Sigmoid colon (tissue), 7 donors: ENCODE data around the gene ATG4B. TPM values are rescaled to one million over a fixed set of nuclear protein-coding genes. Genes with fewer than 3 reads are reported as not detected.

Experiments used
- DNase-seq: peaks from one replicate; pipeline ENCODE4 v3.0.0-alpha.2; 2019
- H3K27ac ChIP-seq, 4 donors: fragments of 200-600 bp; sonication (generic); one replicate each; pipeline ENCODE4 v1.5.1; 2016 to 2019; ENCODE audit warnings: mild to moderate bottlenecking in 1 of 4
- H3K27me3 ChIP-seq, 3 donors: fragments of 200-600 bp; sonication (generic); one replicate each; pipeline ENCODE4 v1.5.1; 2019; ENCODE audit warnings: mild to moderate bottlenecking in 1 of 3
- H3K36me3 ChIP-seq, 4 donors: fragments of 200-600 bp; sonication (generic); one replicate each; pipeline ENCODE4 v1.5.1; 2016 to 2019
- H3K4me1 ChIP-seq, 4 donors: fragments of 200-600 bp; sonication (generic); one replicate each; pipeline ENCODE4 v1.5.1; 2017 to 2019
- H3K4me3 ChIP-seq, 4 donors: fragments of 200-600 bp; sonication (generic); one replicate each; pipeline ENCODE4 v1.5.1; 2017 to 2019; ENCODE audit warnings: mild to moderate bottlenecking in 2 of 4, moderate library complexity in 1 of 4
- H3K9me3 ChIP-seq, 4 donors: fragments of 200-600 bp in 3 of 4; sonication (generic) in 3 of 4; one replicate each; pipeline versions ENCODE4 v1.5.1 to v1.6.1; 2013 to 2019
- EP300 ChIP-seq, 4 donors: sonication (generic); formaldehyde crosslinking; IDR thresholded peaks; one replicate each; pipeline ENCODE4 v1.6.1; 2017; ENCODE audit warnings: antibody characterized with exemption in 4 of 4
- POLR2A ChIP-seq, 2 donors: fragments of 450-650 bp; IDR thresholded peaks; one replicate each; pipeline ENCODE4 v1.6.1; 2016; ENCODE audit warnings: antibody characterized with exemption in 2 of 2, mild to moderate bottlenecking in 2 of 2, moderate library complexity in 2 of 2
- POLR2AphosphoS5 ChIP-seq, 4 donors: sonication (generic); formaldehyde crosslinking; IDR thresholded peaks; one replicate each; pipeline ENCODE4 v1.6.1; 2017; ENCODE audit warnings: antibody characterized with exemption in 4 of 4
- WGBS, 2 donors: extraction: QIAGEN DNeasy Blood & Tissue Kit; methylation state at CpG; one replicate each; pipeline ENCODE4 v1.1.7; 2013; 5-methylcytosine and 5-hydroxymethylcytosine counted together
- intact Hi-C: fragments of 100-400 bp; cut with DNase I; formaldehyde crosslinking; loops from one replicate; pipeline ENCODE4 v1.15.1; 2023
- polyA plus RNA-seq, 3 donors: library from polyadenylated mRNA; stranded (reverse); fragments of 200-250 nt; gene quantifications; one replicate each; pipeline ENCODE4 v1.2.3, GENCODE V29; 2013
- total RNA-seq, 4 donors: library from RNA; depleted of rRNA; stranded (reverse); fragments of >200 nt; gene quantifications; one replicate each; pipeline ENCODE4 v1.1.0, GENCODE V29; 2016
- TF ChIP-seq, protein P1 (sequence below), 4 experiments: fragments of 450-650 bp in 3 of 4; fragments of 200-600 bp in 1 of 4; IDR thresholded peaks; one replicate each; pipeline ENCODE4 v1.5.1; 2016 to 2019; ENCODE audit warnings: antibody characterized with exemption in 4 of 4, mild to moderate bottlenecking in 3 of 4, moderate library complexity in 2 of 4
- donor health status: healthy with polysubstance abuse.
- donor health status: Bipolar disorder and iron deficiency.
- donor health status: healthy.

Gene ATG4B
- total and polyA plus RNA-seq, 7 donors: 27.6 to 70.7 (median 40.3) TPM

- no peaks in the 10 kb centered on the region for H3K9me3 ChIP-seq
- 85 to 86% methylated on average over 15 of the region's 15 CpGs for WGBS, 2 donors
- TF ChIP-seq, protein P1, sequence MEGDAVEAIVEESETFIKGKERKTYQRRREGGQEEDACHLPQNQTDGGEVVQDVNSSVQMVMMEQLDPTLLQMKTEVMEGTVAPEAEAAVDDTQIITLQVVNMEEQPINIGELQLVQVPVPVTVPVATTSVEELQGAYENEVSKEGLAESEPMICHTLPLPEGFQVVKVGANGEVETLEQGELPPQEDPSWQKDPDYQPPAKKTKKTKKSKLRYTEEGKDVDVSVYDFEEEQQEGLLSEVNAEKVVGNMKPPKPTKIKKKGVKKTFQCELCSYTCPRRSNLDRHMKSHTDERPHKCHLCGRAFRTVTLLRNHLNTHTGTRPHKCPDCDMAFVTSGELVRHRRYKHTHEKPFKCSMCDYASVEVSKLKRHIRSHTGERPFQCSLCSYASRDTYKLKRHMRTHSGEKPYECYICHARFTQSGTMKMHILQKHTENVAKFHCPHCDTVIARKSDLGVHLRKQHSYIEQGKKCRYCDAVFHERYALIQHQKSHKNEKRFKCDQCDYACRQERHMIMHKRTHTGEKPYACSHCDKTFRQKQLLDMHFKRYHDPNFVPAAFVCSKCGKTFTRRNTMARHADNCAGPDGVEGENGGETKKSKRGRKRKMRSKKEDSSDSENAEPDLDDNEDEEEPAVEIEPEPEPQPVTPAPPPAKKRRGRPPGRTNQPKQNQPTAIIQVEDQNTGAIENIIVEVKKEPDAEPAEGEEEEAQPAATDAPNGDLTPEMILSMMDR (IDR thresholded peaks at IDR 0.05): no peak
- TF ChIP-seq POLR2AphosphoS5 (IDR thresholded peaks at IDR 0.05): peak in 1 of 4 donors; percentile 35
- intact Hi-C loops: loop anchor here (5.0 kb wide), 3 partner anchors 46 to 256 kb away; partner anchors contain the start of gene FARP2
- H3K36me3 ChIP-seq: no peaks in the 10 kb centered on the region
- no peaks in the 10 kb centered on the region for H3K27me3 ChIP-seq
- DNase-seq: peak; percentile 62
- peak overlapping the region; percentile 35 to 80 (median 50) for H3K27ac ChIP-seq
- no peak overlapping the region for H3K4me3 ChIP-seq
- peaks cover 0 to 30% (median 23%) of the 10 kb centered on the region in 4 donors for H3K4me1 ChIP-seq
Measured at GRCh38 chr2:241613017-241613780, 24.3 kb upstream of the ATG4B start.

GRCh38 chr2:241615041-241615440, 22.5 kb upstream of the ATG4B start:
- intact Hi-C loops: no loop called here
- no peak for DNase-seq

GRCh38 chr2:241615522-241616052, 21.9 kb upstream of the ATG4B start:
- WGBS, 2 donors: 92 to 96% methylated on average over 16 of the region's 16 CpGs
- no peaks in the 10 kb centered on the region for H3K9me3 ChIP-seq
- H3K4me1 ChIP-seq: peaks cover 0 to 14% (median 10%) of the 10 kb centered on the region in 4 donors

More at GRCh38 chr2:241615041-241615440, 22.5 kb upstream of the ATG4B start:
- no peaks in the 10 kb centered on the region for H3K27me3 ChIP-seq
- peaks cover 0 to 7% (median 0%) of the 10 kb centered on the region in 4 donors for H3K36me3 ChIP-seq
- peaks cover 0 to 17% (median 15%) of the 10 kb centered on the region in 4 donors for H3K4me1 ChIP-seq
- H3K9me3 ChIP-seq: no peaks in the 10 kb centered on the region
- 37 to 78% methylated on average over 11 of the region's 11 CpGs for WGBS, 2 donors
- no peak overlapping the region for H3K27ac ChIP-seq
- H3K4me3 ChIP-seq: no peak overlapping the region
- no peak for TF ChIP-seq EP300 (IDR thresholded peaks at IDR 0.05)
- no peak for TF ChIP-seq POLR2AphosphoS5 (IDR thresholded peaks at IDR 0.05)
- TF ChIP-seq, protein P1 (IDR thresholded peaks at IDR 0.05): no peak
- no peak for TF ChIP-seq POLR2A (IDR thresholded peaks at IDR 0.05)

GRCh38 chr2:241616168-241617125, 21.0 kb upstream of the ATG4B start:
- Histone ChIP-seq H3K36me3 (peaks cover 0 to 7% (median 0%) of the 10 kb centered on the region in 4 donors), H3K9me3 (no peaks in the 10 kb centered on the region), H3K27ac (no peak overlapping the region), H3K4me3 (no peak overlapping the region), H3K4me1 (peaks cover 0 to 9% (median 7%) of the 10 kb centered on the region in 4 donors), H3K27me3 (no peaks in the 10 kb centered on the region)
- intact Hi-C loops: no loop called here
- DNase-seq: no peak
- TF ChIP-seq POLR2AphosphoS5 (IDR thresholded peaks at IDR 0.05) (no peak), POLR2A (IDR thresholded peaks at IDR 0.05) (no peak), EP300 (IDR thresholded peaks at IDR 0.05) (no peak)
- TF ChIP-seq, protein P1 (IDR thresholded peaks at IDR 0.05): no peak
- 84 to 89% methylated on average over 30 of the region's 30 CpGs for WGBS, 2 donors

More at GRCh38 chr2:241615522-241616052, 21.9 kb upstream of the ATG4B start:
- H3K27me3 ChIP-seq: no peaks in the 10 kb centered on the region
- H3K27ac ChIP-seq: no peak overlapping the region
- intact Hi-C loops: no loop called here
- H3K36me3 ChIP-seq: peaks cover 0 to 7% (median 0%) of the 10 kb centered on the region in 4 donors
- no peak for TF ChIP-seq EP300 (IDR thresholded peaks at IDR 0.05)
- TF ChIP-seq POLR2A (IDR thresholded peaks at IDR 0.05): no peak
- TF ChIP-seq, protein P1 (IDR thresholded peaks at IDR 0.05): no peak
- no peak for TF ChIP-seq POLR2AphosphoS5 (IDR thresholded peaks at IDR 0.05)
- DNase-seq: no peak
- H3K4me3 ChIP-seq: no peak overlapping the region
